DOHH2 (cell line): ENCODE data around the gene MTOR.

Source experiments
- H3F3A ChIP-seq: fragments of 200-600 bp; sonication (generic), shearing (Covaris generic); 2 replicates; pipeline ENCODE4 v1.6.0; 2016; ENCODE audit warnings: antibody characterized with exemption, mild to moderate bottlenecking; ENCODE audit not compliant: control insufficient read depth, insufficient read depth
- H3K27ac ChIP-seq: fragments of 200-600 bp; sonication (generic); 2 replicates; pipeline ENCODE4 v1.5.1; 2014; ENCODE audit warnings: low read depth, mild to moderate bottlenecking, low read length, moderate library complexity
- H3K27me3 ChIP-seq: fragments of 200-600 bp; sonication (generic); 2 replicates; pipeline ENCODE4 v1.6.1; 2014; ENCODE audit warnings: mild to moderate bottlenecking, low read length, mixed read lengths; ENCODE audit not compliant: control insufficient read depth
- H3K36me3 ChIP-seq: fragments of 200-600 bp; sonication (generic); 2 replicates; pipeline ENCODE4 v1.6.1; 2014; ENCODE audit warnings: mild to moderate bottlenecking, low read length, moderate library complexity, mixed read lengths; ENCODE audit not compliant: control insufficient read depth
- H3K4me1 ChIP-seq: fragments of 200-600 bp; sonication (generic); 2 replicates; pipeline ENCODE4 v1.6.1; 2014; ENCODE audit warnings: mild to moderate bottlenecking, low read length, mixed read lengths; ENCODE audit not compliant: control insufficient read depth
- H3K4me2 ChIP-seq: fragments of 200-600 bp; sonication (generic); 2 replicates; pipeline ENCODE4 v1.6.0; 2014; ENCODE audit warnings: mild to moderate bottlenecking, low read length, moderate library complexity
- H3K4me3 ChIP-seq: fragments of 200-600 bp; sonication (generic); 2 replicates; pipeline ENCODE4 v1.5.1; 2014; ENCODE audit warnings: mild to moderate bottlenecking, low read length, mixed read lengths
- H3K79me2 ChIP-seq: fragments of 200-600 bp; sonication (generic); 2 replicates; pipeline ENCODE4 v1.6.1; 2014; ENCODE audit warnings: mild to moderate bottlenecking, low read length, mixed read lengths; ENCODE audit not compliant: control insufficient read depth
- H3K9me2 ChIP-seq: fragments of 200-600 bp; sonication (generic); replicated peaks from 2 replicates; pipeline ENCODE4 v1.6.1; 2014; ENCODE audit warnings: mild to moderate bottlenecking, low read length, mixed read lengths; ENCODE audit not compliant: control insufficient read depth
- H3K9me3 ChIP-seq: fragments of 200-600 bp; sonication (generic); 2 replicates; pipeline ENCODE4 v1.6.1; 2014; ENCODE audit warnings: antibody characterized with exemption, low read length, mixed read lengths; ENCODE audit not compliant: control insufficient read depth, insufficient read depth
- H4K20me1 ChIP-seq: fragments of 200-600 bp; sonication (generic); 2 replicates; pipeline ENCODE4 v1.6.0; 2014; ENCODE audit warnings: low read depth, mild to moderate bottlenecking, antibody characterized with exemption, low read length, moderate library complexity; ENCODE audit not compliant: control insufficient read depth, insufficient read depth
- CTCF ChIP-seq: fragments of 200-600 bp; sonication (generic); IDR thresholded peaks from one replicate; pipeline ENCODE4 v1.5.1; 2014; ENCODE audit warnings: antibody characterized with exemption, mild to moderate bottlenecking, low read depth, low read length; ENCODE audit not compliant: poor library complexity, severe bottlenecking
- EZH2phosphoT487 ChIP-seq: fragments of 200-600 bp; sonication (generic); IDR thresholded peaks from 2 replicates; pipeline ENCODE4 v1.6.1; 2017; ENCODE audit warnings: borderline replicate concordance, mild to moderate bottlenecking, antibody characterized with exemption, low read length, moderate library complexity, mixed read lengths

The MTOR gene

DNA sequence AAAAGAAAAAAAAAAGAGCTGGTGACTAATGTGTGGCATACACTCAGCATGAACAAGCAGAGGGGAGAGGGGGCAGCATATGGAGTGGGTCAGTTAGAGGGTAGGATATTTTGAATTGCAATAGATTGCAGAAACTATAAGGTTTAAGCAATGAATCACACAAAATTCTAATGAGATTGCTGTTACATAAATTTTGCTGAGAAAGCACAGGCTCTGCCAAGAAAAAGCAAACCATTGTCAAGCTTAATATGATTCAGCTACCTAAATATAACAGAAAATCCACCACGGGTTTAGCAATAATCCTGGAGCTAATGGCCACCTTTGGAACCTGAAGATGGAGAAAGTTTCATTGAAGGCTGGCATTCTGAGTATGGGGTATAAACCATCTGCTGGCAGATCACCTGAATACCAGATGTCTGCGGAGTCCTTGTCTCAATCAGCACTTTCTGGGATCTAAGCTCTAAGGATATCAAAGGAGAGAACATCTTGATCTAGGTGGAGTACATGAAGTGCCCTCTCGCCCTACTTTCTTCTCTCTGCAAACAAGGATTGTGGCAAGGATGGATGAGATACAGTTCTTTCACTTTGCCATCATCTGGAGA lies 103.5 kb downstream of the MTOR start:
- H3K36me3 ChIP-seq = peaks cover 31% of the 10 kb centered on the region
- H3K9me2 ChIP-seq = no peaks in the 10 kb centered on the region
- peaks cover 9% of the 10 kb centered on the region for H3K4me1 ChIP-seq
- H3F3A ChIP-seq = no peaks in the 10 kb centered on the region
- no peak overlapping the region for H3K4me2 ChIP-seq
- H3K4me3 ChIP-seq = no peak overlapping the region
- no peaks in the 10 kb centered on the region for H3K9me3 ChIP-seq
- no peak for TF ChIP-seq CTCF
- TF ChIP-seq EZH2phosphoT487 = no peak
- H3K27me3 ChIP-seq = no peaks in the 10 kb centered on the region
- no peaks in the 10 kb centered on the region for H4K20me1 ChIP-seq
- no peaks in the 10 kb centered on the region for H3K79me2 ChIP-seq
- H3K27ac ChIP-seq = no peak overlapping the region

GRCh38 chr1:11158291-11158690 lies 104.1 kb downstream of the MTOR start:
- Histone ChIP-seq H4K20me1 (no peaks in the 10 kb centered on the region), H3K27me3 (no peaks in the 10 kb centered on the region), H3K27ac (no peak overlapping the region), H3K4me3 (no peak overlapping the region), H3K79me2 (no peaks in the 10 kb centered on the region), H3K9me2 (no peaks in the 10 kb centered on the region), H3K4me1 (peaks cover 9% of the 10 kb centered on the region), H3K4me2 (no peak overlapping the region), H3F3A (no peaks in the 10 kb centered on the region), H3K36me3 (peaks cover 36% of the 10 kb centered on the region), H3K9me3 (no peaks in the 10 kb centered on the region)
- TF ChIP-seq EZH2phosphoT487 (no peak), CTCF (no peak)

DNA sequence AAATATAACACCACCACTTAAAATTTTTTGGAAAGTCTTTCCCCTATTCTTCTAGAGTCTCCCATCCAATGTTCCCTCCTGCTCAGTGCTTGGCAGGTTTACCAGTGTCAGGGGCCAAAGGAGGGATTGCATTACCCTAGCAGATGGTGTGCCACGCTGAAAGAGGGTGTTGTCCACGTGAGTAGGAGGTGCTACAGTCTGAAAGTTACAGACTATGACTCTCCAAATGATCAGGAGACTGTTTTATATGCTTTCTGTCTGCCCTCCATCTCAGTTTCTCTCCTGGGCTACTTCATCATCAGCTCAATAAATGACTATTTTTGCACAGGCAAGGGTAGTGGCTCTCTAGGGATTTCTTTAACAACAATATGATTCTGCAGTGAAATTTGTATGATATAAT lies 104.5 kb downstream of the MTOR start:
- Histone ChIP-seq H3K27me3 (no peaks in the 10 kb centered on the region), H3K9me2 (no peaks in the 10 kb centered on the region), H3K4me1 (peaks cover 9% of the 10 kb centered on the region), H3K27ac (no peak overlapping the region), H4K20me1 (no peaks in the 10 kb centered on the region), H3K4me3 (no peak overlapping the region), H3K4me2 (no peak overlapping the region), H3K79me2 (no peaks in the 10 kb centered on the region), H3K36me3 (peaks cover 40% of the 10 kb centered on the region), H3F3A (no peaks in the 10 kb centered on the region), H3K9me3 (no peaks in the 10 kb centered on the region)
- no peak for TF ChIP-seq CTCF
- TF ChIP-seq EZH2phosphoT487 = no peak
